A549 (cell line): ENCODE results near the gene MAML2. TPM values are rescaled to one million over a fixed set of nuclear protein-coding genes. Genes with fewer than 3 reads are reported as not detected.

Experiments
- ATAC-seq, 2 experiments: fragments of 200-7000 bp in 1 of 2; fragments of >200 bp in 1 of 2; cut with Nextera tagmentation in 1 of 2; cut with Tn5 transposase in 1 of 2; 3 replicates each; pipeline versions ENCODE4 v1.8.0 to v1.9.1; 2018 to 2020; ENCODE audit warnings: mild to moderate bottlenecking in 1 of 2, moderate library complexity in 1 of 2
- CTCF ChIA-PET: fragments of 300-600 bp; sonication (Branson Sonifier 250); formaldehyde crosslinking; extraction: SDS; loops from one replicate; lab custom pipeline; 2021; ENCODE audit warnings: antibody characterized with exemption, inconsistent platforms; lab: Yijun Ruan, JAX
- POLR2A ChIA-PET: fragments of 350-600 bp; formaldehyde crosslinking; extraction: SDS; loops from one replicate; lab custom pipeline; 2021; ENCODE audit warnings: antibody characterized with exemption, inconsistent platforms; lab: Yijun Ruan, JAX
- DNase-seq, 2 experiments: peaks; one replicate each; pipeline versions ENCODE4 v3.0.0 to v3.0.0-alpha.2; 2011 to 2016; ENCODE audit warnings: low read depth in 1 of 2, low spot score in 1 of 2
- FAIRE-seq: peaks from 2 replicates; lab custom pipeline; 2011; peaks lifted over from hg19 to GRCh38; lab: Jason Lieb, UNC
- H3K27ac ChIP-seq, 2 experiments: fragments of >200 bp; sonication (Bioruptor Twin); formaldehyde crosslinking; 3 replicates each; pipeline ENCODE4 v1.5.1; 2016 to 2017
- H3K4me1 ChIP-seq: fragments of >200 bp; sonication (Bioruptor Twin); formaldehyde crosslinking; 3 replicates; pipeline ENCODE4 v1.6.1; 2016
- H3K4me2 ChIP-seq: fragments of >200 bp; sonication (Bioruptor Twin); formaldehyde crosslinking; 3 replicates; pipeline ENCODE4 v1.6.1; 2016
- H3K4me3 ChIP-seq: fragments of >200 bp; sonication (Bioruptor Twin); formaldehyde crosslinking; 3 replicates; pipeline ENCODE4 v1.5.1; 2016
- H3K9me3 ChIP-seq: fragments of >200 bp; sonication (Bioruptor Twin); formaldehyde crosslinking; 3 replicates; pipeline ENCODE4 v1.6.1; 2016
- BCL3 ChIP-seq: fragments of >200 bp; sonication (Bioruptor Twin); formaldehyde crosslinking; IDR thresholded peaks from 3 replicates; pipeline ENCODE4 v1.6.1; 2016
- CBX8 ChIP-seq: fragments of 200-600 bp; sonication (generic); IDR thresholded peaks from 2 replicates; pipeline ENCODE4 v1.6.1; 2016
- CHD2 ChIP-seq: fragments of 150-350 bp; IDR thresholded peaks from 2 replicates; pipeline ENCODE4 v1.6.1; 2014; ENCODE audit warnings: low read length; ENCODE audit not compliant: partially characterized antibody
- EP300 ChIP-seq, 2 experiments: fragments of >200 bp; sonication (Bioruptor Twin); formaldehyde crosslinking; IDR thresholded peaks; 2 replicates in 1 of 2; 3 replicates in 1 of 2; pipeline ENCODE4 v1.6.1; 2016 to 2017
- ESRRA ChIP-seq: fragments of 150-350 bp; IDR thresholded peaks from 2 replicates; pipeline ENCODE4 v1.6.1; 2014; ENCODE audit warnings: mild to moderate bottlenecking, low read length, borderline replicate concordance
- FOSB ChIP-seq: fragments of 250-450 bp; sonication (Bioruptor Pico); IDR thresholded peaks from 2 replicates; pipeline ENCODE4 v1.5.0; 2020; ENCODE audit warnings: mild to moderate bottlenecking, moderate library complexity
- FOSL2 ChIP-seq, 2 experiments: fragments of 450-650 bp in 1 of 2; fragments of >200 bp in 1 of 2; sonication (Bioruptor Twin) in 1 of 2; formaldehyde crosslinking; IDR thresholded peaks; 2 replicates each; pipeline versions ENCODE4 v1.5.0 to v1.6.1; 2016 to 2020; ENCODE audit warnings: mild to moderate bottlenecking in 1 of 2, moderate library complexity in 1 of 2
- HDAC2 ChIP-seq: fragments of 200-600 bp; sonication (generic); IDR thresholded peaks from 2 replicates; pipeline ENCODE4 v1.6.1; 2016
- HMGXB4 ChIP-seq: fragments of 250-450 bp; sonication (Bioruptor Pico); IDR thresholded peaks from 2 replicates; pipeline ENCODE4 v1.5.0; 2021; ENCODE audit warnings: mild to moderate bottlenecking, moderate library complexity, borderline replicate concordance
- HOXA7 ChIP-seq: fragments of 250-450 bp; sonication (Bioruptor Pico); IDR thresholded peaks from 2 replicates; pipeline ENCODE4 v1.5.0; 2020; ENCODE audit warnings: mild to moderate bottlenecking, moderate library complexity
- HOXB5 ChIP-seq: fragments of 250-450 bp; sonication (Bioruptor Pico); IDR thresholded peaks from 2 replicates; pipeline ENCODE4 v1.5.0; 2020; ENCODE audit warnings: mild to moderate bottlenecking, moderate library complexity
- JUN ChIP-seq, 2 experiments: fragments of >200 bp; sonication (Bioruptor Twin); formaldehyde crosslinking; IDR thresholded peaks; 2 replicates in 1 of 2; 3 replicates in 1 of 2; pipeline ENCODE4 v1.6.1; 2016 to 2017
- MAX ChIP-seq: IDR thresholded peaks from 2 replicates; pipeline ENCODE4 v1.6.1; 2012
- NR3C1 ChIP-seq: fragments of >200 bp; sonication (Bioruptor Twin); formaldehyde crosslinking; IDR thresholded peaks from 3 replicates; pipeline ENCODE4 v1.6.1; 2017
- PHF8 ChIP-seq: fragments of 200-600 bp; sonication (generic); IDR thresholded peaks from 2 replicates; pipeline ENCODE4 v1.6.1; 2016; ENCODE audit warnings: low read depth, mild to moderate bottlenecking, antibody characterized with exemption, moderate library complexity, borderline replicate concordance
- RARB ChIP-seq: fragments of 250-450 bp; sonication (Bioruptor Pico); IDR thresholded peaks from 2 replicates; pipeline ENCODE4 v1.8.0; 2021; ENCODE audit warnings: mild to moderate bottlenecking, moderate library complexity
- RCOR1 ChIP-seq: fragments of 150-350 bp; IDR thresholded peaks from 2 replicates; pipeline ENCODE4 v1.6.1; 2014; ENCODE audit warnings: antibody characterized with exemption, low read length, low read depth
- RNF2 ChIP-seq: fragments of 200-600 bp; sonication (generic); IDR thresholded peaks from 2 replicates; pipeline ENCODE4 v1.6.1; 2016; ENCODE audit warnings: low read depth, mild to moderate bottlenecking, antibody characterized with exemption, moderate library complexity, borderline replicate concordance
- SREBF2 ChIP-seq: fragments of 450-650 bp; IDR thresholded peaks from 2 replicates; pipeline ENCODE4 v1.6.1; 2014; ENCODE audit warnings: mild to moderate bottlenecking, moderate library complexity
- ZC3H11A ChIP-seq: fragments of 450-650 bp; IDR thresholded peaks from 2 replicates; pipeline ENCODE4 v1.6.1; 2014; ENCODE audit warnings: antibody characterized with exemption, mild to moderate bottlenecking
- ZNF302 ChIP-seq: fragments of 250-450 bp; sonication (Bioruptor Pico); IDR thresholded peaks from 2 replicates; pipeline ENCODE4 v1.9.0; 2021; ENCODE audit warnings: inconsistent platforms, mild to moderate bottlenecking, moderate library complexity
- ZSCAN20 ChIP-seq: fragments of 250-450 bp; sonication (Bioruptor Pico); IDR thresholded peaks from 2 replicates; pipeline ENCODE4 v1.8.0; 2022; ENCODE audit warnings: mild to moderate bottlenecking, moderate library complexity
- WGBS: methylation state at CpG from one replicate; pipeline ENCODE4 v1.1.6; 2017; ENCODE audit errors: missing lambda C conversion rate; 5-methylcytosine and 5-hydroxymethylcytosine counted together
- polyA plus RNA-seq, 4 experiments: library from polyadenylated mRNA; depleted of rRNA in 3 of 4; stranded (reverse); fragments of >200 nt; fragmentation: RNase III in 1 of 4; extraction: RNeasy Plus Mini Kit Qiagen cat#74134 plus additional on column Dnase treatment in 1 of 4; gene quantifications; 2 replicates in 3 of 4; 3 replicates in 1 of 4; pipeline ENCODE4 v1.2.3, GENCODE V29; 2011 to 2017

The MAML2 gene
- polyA plus RNA-seq, 2 of the 4 experiments (the other 2 are of a cell fraction): 1.5 to 2.5 TPM

- CTCF ChIA-PET: interaction anchor here (5.6 kb wide), 1 partner anchor 283 kb away, joined by 51 read pairs; the partner anchor contains the start of gene MAML2
- TF ChIP-seq MAX (no peak), FOSL2 (IDR thresholded peaks at IDR 0.05) (no peak), FOSL2 (CRISPR knock-in tag; IDR thresholded peaks at IDR 0.05) (no peak), ZC3H11A (no peak), NR3C1 (no peak), ESRRA (no peak), ZSCAN20 (CRISPR knock-in tag) (no peak), RCOR1 (no peak), ZNF302 (CRISPR knock-in tag) (no peak), SREBF2 (no peak), RNF2 (no peak), JUN (IDR thresholded peaks at IDR 0.05) (no peak)
- Histone ChIP-seq H3K4me3 (no peak overlapping the region), H3K27ac (no peak overlapping the region), H3K9me3 (no peaks in the 10 kb centered on the region), H3K4me1 (peaks cover 22% of the 10 kb centered on the region), H3K4me2 (no peak overlapping the region)
- WGBS: 90% methylated on average over 2 of the region's 2 CpGs
- no peak for FAIRE-seq
- ATAC-seq: no peak
- DNase-seq: no peak
- POLR2A ChIA-PET: no interaction called here
Measured at GRCh38 chr11:96057502-96057901, 285.5 kb downstream of the MAML2 start.

- Histone ChIP-seq H3K4me2 (no peak overlapping the region), H3K4me1 (peaks cover 17% of the 10 kb centered on the region), H3K4me3 (no peak overlapping the region), H3K9me3 (no peaks in the 10 kb centered on the region), H3K27ac (peak overlapping the region in 1 of 2 experiments; percentile 9; a peak in 2 of 6 replicates)
- ATAC-seq (no peak), FAIRE-seq (no peak), DNase-seq (no peak)
- WGBS: 85% methylated on average over 2 of the region's 2 CpGs
- ChIA-PET POLR2A (no interaction called here), CTCF (interaction anchor here (0.6 to 5.6 kb wide), 4 partner anchors 10 to 424 kb away, joined by 3 to 51 read pairs (median 4); partner anchors contain the start of gene MAML2)
- TF ChIP-seq ZNF302 (CRISPR knock-in tag) (no peak), CBX8 (no peak), EP300 (IDR thresholded peaks at IDR 0.05) (no peak), ZC3H11A (no peak), RNF2 (no peak), HMGXB4 (CRISPR knock-in tag) (no peak), HOXA7 (no peak), HOXB5 (no peak), MAX (no peak), PHF8 (no peak), CHD2 (no peak), RARB (CRISPR knock-in tag) (no peak), FOSL2 (IDR thresholded peaks at IDR 0.05) (no peak), FOSL2 (CRISPR knock-in tag; IDR thresholded peaks at IDR 0.05) (no peak), HDAC2 (no peak), FOSB (CRISPR knock-in tag) (no peak), BCL3 (no peak)
Measured at GRCh38 chr11:96056576-96056975, 286.4 kb downstream of the MAML2 start.
